HG03442 (cell line): ENCODE data around the gene COL5A1.

ENCODE experiments used
- ATAC-seq: cut with Tn5 transposase; IDR thresholded peaks from one replicate; pipeline ENCODE4 v1.9.1; 2021; ENCODE audit warnings: mild to moderate bottlenecking, moderate library complexity; ENCODE audit not compliant: unreplicated experiment

Gene COL5A1

GRCh38 chr9:134606951-134607731, 34.5 kb upstream of the COL5A1 start:
- no peak for ATAC-seq

- no peak for ATAC-seq
Measured at GRCh38 chr9:134607971-134608370, 33.6 kb upstream of the COL5A1 start.

DNA sequence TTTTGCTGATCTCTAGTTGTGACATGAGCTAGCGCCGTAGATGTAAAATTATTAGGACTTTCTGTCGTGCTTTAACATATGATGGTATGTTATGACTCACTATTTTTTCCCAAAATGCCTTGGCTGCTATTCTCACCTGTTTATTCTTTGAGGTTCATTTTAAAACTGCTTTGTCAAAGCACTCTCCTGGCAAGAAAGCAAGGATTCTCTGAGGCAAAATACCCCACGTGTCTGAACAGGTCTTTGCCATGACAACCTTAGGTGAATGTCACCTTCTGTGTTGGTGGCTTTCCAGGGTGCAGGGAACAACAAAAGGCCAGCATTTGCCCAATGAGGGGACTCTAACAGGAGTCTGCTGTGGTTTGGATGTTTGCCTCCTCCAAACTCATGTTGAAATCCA, 30.6 kb upstream of the COL5A1 start:
- ATAC-seq = no peak

DNA sequence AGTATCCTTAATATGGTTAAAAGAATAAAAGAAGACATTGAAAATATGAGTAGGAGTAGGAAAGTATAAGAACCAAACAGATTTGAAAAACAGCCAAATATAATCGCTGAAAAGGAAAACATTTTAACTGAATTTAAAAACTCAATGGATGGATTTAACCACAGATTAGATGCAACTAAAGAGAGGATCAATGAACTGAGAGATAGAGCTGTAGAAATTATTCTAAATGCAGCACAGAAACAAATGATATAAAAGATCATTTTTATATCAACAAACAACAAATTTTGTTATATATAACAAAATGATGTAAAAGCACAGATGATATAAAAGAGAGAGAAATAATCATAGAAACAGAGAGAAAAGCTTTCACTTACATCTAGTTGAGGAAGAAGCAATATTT, 29.3 kb upstream of the COL5A1 start:
- ATAC-seq = no peak

GRCh38 chr9:134612715-134613114, 28.9 kb upstream of the COL5A1 start:
- no peak for ATAC-seq

GRCh38 chr9:134614256-134614655, 27.3 kb upstream of the COL5A1 start:
- no peak for ATAC-seq

- ATAC-seq = no peak
Measured at GRCh38 chr9:134616341-134616740, 25.3 kb upstream of the COL5A1 start.

- no peak for ATAC-seq
Measured at GRCh38 chr9:134617246-134617645, 24.4 kb upstream of the COL5A1 start.

GRCh38 chr9:134617836-134618162, 23.8 kb upstream of the COL5A1 start:
- no peak for ATAC-seq

DNA sequence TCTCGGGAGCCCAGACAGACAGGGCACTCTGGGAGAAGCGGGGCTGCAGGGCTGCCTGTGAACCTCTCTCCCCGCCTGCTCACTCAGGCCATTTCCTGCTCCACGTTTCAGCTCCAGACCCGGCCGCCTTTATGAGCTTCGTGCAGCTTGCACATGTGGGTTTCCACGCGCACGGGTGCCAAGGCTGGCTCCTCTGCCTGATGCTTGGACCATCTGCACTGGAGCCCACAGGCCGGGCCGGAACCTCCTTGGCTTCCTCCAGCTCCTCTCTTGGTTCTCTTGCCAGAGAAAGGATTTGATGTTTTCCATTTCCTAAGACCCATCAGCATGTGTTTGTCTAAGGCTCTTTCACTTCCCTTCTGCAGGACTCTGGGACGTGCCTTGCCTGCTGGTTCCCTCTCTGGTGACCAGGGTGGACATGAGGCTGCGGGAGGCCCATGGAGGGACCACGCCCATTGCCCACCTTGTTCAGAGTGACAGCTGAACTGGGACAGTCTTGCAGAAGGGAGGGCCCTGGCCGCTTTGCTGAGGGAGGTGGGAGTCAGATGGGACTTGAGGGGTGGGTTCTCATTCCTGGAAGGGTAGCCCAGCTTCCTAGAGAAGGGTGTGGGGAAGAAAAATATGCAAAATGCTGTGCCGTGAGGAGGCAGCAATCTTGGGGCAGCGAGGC, 23.3 kb upstream of the COL5A1 start:
- no peak for ATAC-seq

DNA sequence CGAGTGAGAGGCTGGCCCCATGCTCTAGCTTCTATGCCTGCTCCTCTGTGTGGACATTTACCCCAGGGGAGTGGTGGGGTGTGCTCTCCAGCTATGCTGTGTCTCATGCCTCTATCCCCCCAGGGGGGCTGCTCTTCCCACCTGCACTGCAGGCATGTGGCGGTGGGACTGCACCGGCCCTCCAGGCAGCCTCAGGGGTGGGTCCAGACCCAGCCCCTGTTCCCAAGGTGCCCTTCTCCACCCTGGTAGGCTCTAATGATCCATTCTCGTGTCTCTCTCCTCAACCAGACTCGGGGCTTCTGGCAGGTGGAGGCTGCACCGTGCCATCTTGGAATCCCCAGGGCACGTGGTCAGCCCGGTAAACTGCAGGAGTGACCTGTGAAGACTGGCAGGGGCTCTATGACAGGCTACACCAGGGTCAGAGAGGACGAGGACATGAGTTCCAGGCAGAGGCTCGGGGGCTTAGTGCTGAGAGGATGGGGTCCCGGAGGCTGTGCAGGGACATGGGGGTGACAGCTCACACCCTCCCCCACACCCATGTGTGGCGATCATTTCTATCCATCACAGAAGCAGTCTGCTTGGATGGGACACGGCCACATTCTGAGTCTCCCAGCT, 22.7 kb upstream of the COL5A1 start:
- no peak for ATAC-seq

GRCh38 chr9:134619448-134619982, 22.1 kb upstream of the COL5A1 start:
- ATAC-seq = no peak

DNA sequence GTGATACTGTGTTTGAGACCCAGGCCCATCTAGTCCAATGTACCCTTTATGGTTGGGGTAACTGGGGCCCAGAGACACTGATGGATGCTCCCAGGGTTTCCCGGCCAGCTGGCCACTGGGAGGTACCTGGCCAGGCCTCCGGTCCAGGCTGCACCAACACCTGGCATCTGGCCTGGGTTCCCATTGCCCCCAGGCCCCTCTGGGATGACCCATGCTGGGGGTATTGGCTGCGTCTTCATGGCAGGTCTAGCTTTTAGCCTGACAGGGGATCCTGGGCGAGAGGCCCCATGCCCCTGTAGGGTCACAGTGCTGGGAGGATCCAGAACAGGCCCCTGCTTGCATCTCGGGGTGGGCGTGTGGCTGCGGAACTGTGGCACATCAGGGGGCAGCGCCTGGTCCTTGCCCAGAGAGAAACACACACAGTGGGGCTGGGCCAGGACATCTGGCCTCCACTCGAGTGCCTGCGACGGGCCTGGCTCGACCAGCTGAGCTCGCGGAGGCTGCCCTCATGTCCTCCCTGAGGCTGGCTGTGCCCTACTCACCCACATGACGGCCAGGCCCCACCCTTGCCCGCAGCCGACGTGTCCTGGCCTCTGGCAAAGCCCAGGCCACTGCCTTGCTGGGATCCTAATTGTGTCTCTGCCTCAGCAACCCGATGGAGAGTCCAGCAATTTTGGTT, 21.5 kb upstream of the COL5A1 start:
- no peak for ATAC-seq

GRCh38 chr9:134620751-134621557, 20.6 kb upstream of the COL5A1 start:
- no peak for ATAC-seq

DNA sequence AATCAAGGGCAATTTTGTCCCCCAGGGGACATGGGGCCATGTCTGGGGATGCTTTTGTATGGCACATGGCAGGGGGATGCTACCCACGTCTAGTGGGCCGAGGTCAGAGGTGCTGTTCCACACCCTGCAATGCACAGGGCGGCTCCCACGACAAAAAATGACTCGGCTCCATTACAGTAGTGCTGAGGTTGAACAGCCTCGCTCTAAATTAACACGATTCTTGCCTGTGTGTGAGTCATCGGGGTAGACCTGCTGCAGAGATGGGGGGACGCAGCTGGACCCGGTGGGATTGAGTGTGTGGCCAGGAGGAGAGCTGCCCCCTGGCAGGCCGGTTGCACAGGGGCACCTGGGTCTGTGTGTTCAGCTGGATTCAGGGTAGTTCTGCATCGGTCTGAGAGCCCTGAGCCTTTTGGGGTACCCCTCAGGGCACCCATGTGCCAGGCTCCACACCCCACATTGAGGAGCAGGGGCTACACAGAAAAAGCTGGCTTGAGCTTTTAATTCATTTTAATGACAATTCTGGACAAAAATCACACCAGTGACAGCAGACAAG, 20.0 kb upstream of the COL5A1 start:
- ATAC-seq = no peak

- ATAC-seq = no peak
Measured at GRCh38 chr9:134622896-134623257, 18.7 kb upstream of the COL5A1 start.

GRCh38 chr9:134623258-134624066, 18.1 kb upstream of the COL5A1 start:
- no peak for ATAC-seq

GRCh38 chr9:134624137-134624591, 17.4 kb upstream of the COL5A1 start:
- no peak for ATAC-seq

DNA sequence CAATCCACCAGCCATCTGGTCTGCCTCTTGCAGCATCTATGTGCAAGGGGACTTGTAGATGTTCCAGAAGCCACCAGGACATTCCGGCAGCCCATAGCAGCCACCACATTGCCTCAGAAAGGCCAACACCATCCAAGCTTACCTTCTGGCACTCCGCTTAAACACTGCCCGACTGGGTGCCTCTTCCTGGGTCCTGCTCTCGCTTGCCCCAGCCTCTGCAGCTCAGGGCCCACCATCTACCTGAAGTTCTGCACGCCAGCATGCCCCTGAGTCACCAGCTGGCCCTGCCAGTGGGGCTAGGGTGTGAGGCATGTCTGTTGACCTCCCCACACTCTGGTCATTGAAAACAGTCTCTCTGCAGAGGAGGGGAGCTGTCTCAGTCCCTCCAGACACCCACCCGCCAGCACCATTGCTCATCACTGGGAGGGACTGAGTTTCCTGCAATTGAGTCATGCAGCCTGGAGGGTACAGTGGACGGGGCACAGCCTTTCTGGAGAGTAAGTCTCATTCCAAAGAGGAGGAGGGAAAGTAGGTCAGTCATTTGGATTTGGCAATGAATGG, 16.9 kb upstream of the COL5A1 start:
- no peak for ATAC-seq
